NB4 (cell line): Measurements from ENCODE around the gene DAPK1.

Experiments
- DNase-seq: peaks from one replicate; pipeline ENCODE4 v3.0.0; 2010; ENCODE audit warnings: low read depth
- H3K4me3 ChIP-seq: one replicate; pipeline ENCODE4 v1.5.1; 2011; ENCODE audit warnings: mild to moderate bottlenecking, low read depth, low read length, moderate library complexity
- MYC ChIP-seq: IDR thresholded peaks from 2 replicates; pipeline ENCODE4 v1.6.1; 2011; ENCODE audit warnings: low read depth, low read length
- POLR2A ChIP-seq: IDR thresholded peaks from 2 replicates; pipeline ENCODE4 v1.6.1; 2011; ENCODE audit warnings: mild to moderate bottlenecking; ENCODE audit not compliant: insufficient read length; ENCODE audit errors: extremely low read depth
- TF ChIP-seq, protein P1 (sequence below): IDR thresholded peaks from 2 replicates; pipeline ENCODE4 v1.6.1; 2011; ENCODE audit warnings: low read depth, low read length
- TF ChIP-seq, protein P2 (sequence below): IDR thresholded peaks from one replicate; pipeline ENCODE4 v1.5.1; 2012; ENCODE audit warnings: low read depth, low read length

Gene DAPK1

GRCh38 chr9:87592554-87593358, 95.1 kb downstream of the DAPK1 start:
- H3K4me3 ChIP-seq: no peak overlapping the region
- TF ChIP-seq MYC (no peak), POLR2A (no peak)
- TF ChIP-seq, protein P1, sequence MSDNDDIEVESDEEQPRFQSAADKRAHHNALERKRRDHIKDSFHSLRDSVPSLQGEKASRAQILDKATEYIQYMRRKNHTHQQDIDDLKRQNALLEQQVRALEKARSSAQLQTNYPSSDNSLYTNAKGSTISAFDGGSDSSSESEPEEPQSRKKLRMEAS: no peak
- TF ChIP-seq, protein P2, sequence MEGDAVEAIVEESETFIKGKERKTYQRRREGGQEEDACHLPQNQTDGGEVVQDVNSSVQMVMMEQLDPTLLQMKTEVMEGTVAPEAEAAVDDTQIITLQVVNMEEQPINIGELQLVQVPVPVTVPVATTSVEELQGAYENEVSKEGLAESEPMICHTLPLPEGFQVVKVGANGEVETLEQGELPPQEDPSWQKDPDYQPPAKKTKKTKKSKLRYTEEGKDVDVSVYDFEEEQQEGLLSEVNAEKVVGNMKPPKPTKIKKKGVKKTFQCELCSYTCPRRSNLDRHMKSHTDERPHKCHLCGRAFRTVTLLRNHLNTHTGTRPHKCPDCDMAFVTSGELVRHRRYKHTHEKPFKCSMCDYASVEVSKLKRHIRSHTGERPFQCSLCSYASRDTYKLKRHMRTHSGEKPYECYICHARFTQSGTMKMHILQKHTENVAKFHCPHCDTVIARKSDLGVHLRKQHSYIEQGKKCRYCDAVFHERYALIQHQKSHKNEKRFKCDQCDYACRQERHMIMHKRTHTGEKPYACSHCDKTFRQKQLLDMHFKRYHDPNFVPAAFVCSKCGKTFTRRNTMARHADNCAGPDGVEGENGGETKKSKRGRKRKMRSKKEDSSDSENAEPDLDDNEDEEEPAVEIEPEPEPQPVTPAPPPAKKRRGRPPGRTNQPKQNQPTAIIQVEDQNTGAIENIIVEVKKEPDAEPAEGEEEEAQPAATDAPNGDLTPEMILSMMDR: no peak
- DNase-seq: no peak

DNA sequence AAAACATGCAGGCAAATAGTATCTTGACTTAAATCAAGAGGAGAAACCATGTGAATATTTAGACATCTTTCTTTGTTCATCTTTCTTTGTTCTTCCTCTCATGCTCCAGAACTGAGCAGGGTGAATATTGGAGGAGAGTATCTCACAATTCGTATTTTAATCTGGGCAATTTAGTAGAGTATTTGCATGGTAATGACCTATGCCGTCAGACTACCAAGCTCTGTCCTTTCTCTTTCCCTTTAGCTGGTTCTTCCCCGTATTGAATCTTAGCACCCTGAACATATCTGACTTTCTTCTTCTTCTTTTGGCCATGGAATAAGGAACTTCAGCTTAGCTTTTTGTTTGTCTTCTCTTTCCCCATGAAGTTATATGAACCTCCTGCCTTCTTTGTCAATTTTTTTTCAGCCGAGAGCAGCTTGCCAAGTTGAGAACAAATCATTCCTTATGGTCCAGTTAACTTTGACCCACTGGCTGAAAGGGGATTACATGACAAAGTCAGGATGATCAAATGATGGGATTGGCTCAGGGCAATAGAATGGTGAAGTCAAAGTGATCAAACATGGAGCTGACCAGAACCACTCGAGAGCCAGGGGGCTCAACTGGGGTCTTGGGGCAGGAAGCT, 95.8 kb downstream of the DAPK1 start:
- no peak for DNase-seq
- TF ChIP-seq, protein P2: no peak
- no peak for TF ChIP-seq POLR2A
- no peak for TF ChIP-seq MYC
- TF ChIP-seq, protein P1: no peak
- H3K4me3 ChIP-seq: no peak overlapping the region

DNA sequence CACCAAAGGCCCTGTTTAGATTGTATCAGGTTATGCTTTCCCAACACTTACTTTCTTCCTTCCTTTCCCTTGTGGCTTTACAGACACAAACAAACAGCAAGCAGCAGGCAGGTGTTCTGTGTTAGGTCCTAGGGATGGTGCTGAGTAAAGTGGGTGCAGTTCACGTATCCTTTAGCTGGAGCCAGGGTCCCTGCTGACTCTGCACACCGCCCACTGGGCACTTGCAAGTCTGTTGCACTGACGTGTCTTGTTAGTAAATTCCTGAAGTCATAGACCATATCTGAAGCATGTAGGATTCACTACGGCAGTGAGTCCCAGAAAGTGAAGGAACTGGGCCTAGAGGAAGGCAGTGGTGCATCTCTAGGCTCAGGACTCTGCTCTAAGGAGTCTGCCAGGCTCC, 96.5 kb downstream of the DAPK1 start:
- TF ChIP-seq, protein P1: no peak
- no peak overlapping the region for H3K4me3 ChIP-seq
- DNase-seq: no peak

DNA sequence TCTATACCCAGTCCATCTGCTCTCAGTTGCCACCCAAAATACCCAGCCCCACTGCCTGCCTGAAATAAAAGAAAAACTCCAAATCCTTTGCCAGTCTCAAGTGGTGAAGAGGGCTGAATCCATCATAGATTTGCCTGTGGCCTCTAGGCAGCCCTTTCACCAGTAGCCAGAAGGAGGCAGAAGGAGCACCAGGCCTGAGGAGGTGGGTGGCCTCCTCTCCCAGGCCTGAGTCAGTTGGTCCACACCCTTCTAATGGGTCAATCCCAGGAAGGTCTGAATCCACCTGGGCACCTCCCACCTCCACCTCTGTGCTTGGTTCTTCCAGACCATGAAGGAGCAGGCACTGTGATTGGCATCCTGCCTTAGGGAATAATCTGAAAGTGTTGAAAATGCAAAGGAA, 97.0 kb downstream of the DAPK1 start:
- H3K4me3 ChIP-seq: no peak overlapping the region
- TF ChIP-seq, protein P1: no peak
- DNase-seq: no peak

GRCh38 chr9:87595610-87596009, 97.9 kb downstream of the DAPK1 start:
- TF ChIP-seq, protein P2: no peak
- TF ChIP-seq, protein P1: no peak
- TF ChIP-seq POLR2A: no peak
- TF ChIP-seq MYC: no peak
- DNase-seq: no peak
- H3K4me3 ChIP-seq: no peak overlapping the region

- TF ChIP-seq, protein P1: no peak
- no peak overlapping the region for H3K4me3 ChIP-seq
- no peak for DNase-seq
Observed at GRCh38 chr9:87596862-87597261, 99.2 kb downstream of the DAPK1 start.

- no peak overlapping the region for H3K4me3 ChIP-seq
- TF ChIP-seq, protein P1: no peak
- TF ChIP-seq, protein P2: no peak
- TF ChIP-seq POLR2A (no peak), MYC (no peak)
- DNase-seq: no peak
Observed at GRCh38 chr9:87597710-87598443, 100.2 kb downstream of the DAPK1 start.
